ENCODE measurements around the gene SCAMP5. TPM values are rescaled to one million over a fixed set of nuclear protein-coding genes. Genes with fewer than 3 reads are reported as not detected.

Gene SCAMP5
- total RNA-seq, 1 experiment from 2014 or later = 6.2 TPM

GRCh38 chr15:74962219-74962618 is 33.1 kb upstream of the SCAMP5 start (continued):
- TF ChIP-seq REST (IDR thresholded peaks at IDR 0.05; ENCODE audit: low read depth) (no peak), EZH2phosphoT487 (IDR thresholded peaks at IDR 0.05; ENCODE audit: borderline replicate concordance) (no peak)

GRCh38 chr15:74962671-74963070 is 32.7 kb upstream of the SCAMP5 start:
- Histone ChIP-seq H3K27ac (ENCODE audit: low read depth, low read length) (no peak overlapping the region), H3K9me2 (ENCODE audit: insufficient read depth) (no peaks in the 10 kb centered on the region), H3K79me2 (ENCODE audit: insufficient read depth, low read length) (no peaks in the 10 kb centered on the region), H4K20me1 (ENCODE audit: insufficient read depth) (no peaks in the 10 kb centered on the region), H3K4me2 (ENCODE audit: low read length) (no peak overlapping the region), H3K27me3 (ENCODE audit: insufficient read depth, low read length) (no peaks in the 10 kb centered on the region), H3K9ac (ENCODE audit: low read length) (no peak overlapping the region), H3K9me3 (ENCODE audit: control insufficient read depth in 1 of 2, insufficient read depth in 1 of 2, low read depth in 1 of 2, low read length in 2 of 2) (no peaks in the 10 kb centered on the region), H3K4me1 (ENCODE audit: control insufficient read depth in 1 of 2, insufficient read depth in 2 of 2, low read length in 2 of 2) (peaks cover 9 to 26% of the 10 kb centered on the region in 2 experiments), H3K36me3 (ENCODE audit: control insufficient read depth in 1 of 2, insufficient read depth in 2 of 2, low read length in 2 of 2) (no peaks in the 10 kb centered on the region), H2AFZ (ENCODE audit: low read depth, low read length, poor library complexity, severe bottlenecking) (no peak overlapping the region), H3K4me3 (replicated peaks in 1 of 2; ENCODE audit: low read depth in 1 of 2, low read length in 2 of 2) (no peak overlapping the region)
- POLR2A ChIA-PET = no interaction called here
- intact Hi-C loops (cut with micrococcal nuclease) = no loop called here
- CTCF ChIA-PET = interaction anchor here (3.0 kb wide), 1 partner anchor 12 kb away, joined by 10 read pairs; no protein-coding TSS in a partner anchor
- ATAC-seq = no peak
- TF ChIP-seq SRF (IDR thresholded peaks at IDR 0.05; ENCODE audit: low read depth) (no peak), MAX (IDR thresholded peaks at IDR 0.05) (no peak), RAD21 (IDR thresholded peaks at IDR 0.05; ENCODE audit: low read depth) (no peak), ZNF274 (IDR thresholded peaks at IDR 0.05; ENCODE audit: low read depth, low read length) (no peak), FOSL1 (IDR thresholded peaks at IDR 0.05; ENCODE audit: low read depth) (no peak)
- RAD21 ChIA-PET (ENCODE audit: low non-redundant PET in 1 of 2, low total read pairs in 2 of 2, uncharacterized antibody in 2 of 2, unreplicated experiment in 2 of 2) = no interaction called here
- no TSS peak for BruUV-seq (replicated peaks)
- no peak for DNase-seq (ENCODE audit: low read depth, low spot score)
